ENCODE results near the gene FAM89B.
A peak's percentile ranks its signal among the peaks of the same experiment; 100 is the strongest.

Gene FAM89B

DNA sequence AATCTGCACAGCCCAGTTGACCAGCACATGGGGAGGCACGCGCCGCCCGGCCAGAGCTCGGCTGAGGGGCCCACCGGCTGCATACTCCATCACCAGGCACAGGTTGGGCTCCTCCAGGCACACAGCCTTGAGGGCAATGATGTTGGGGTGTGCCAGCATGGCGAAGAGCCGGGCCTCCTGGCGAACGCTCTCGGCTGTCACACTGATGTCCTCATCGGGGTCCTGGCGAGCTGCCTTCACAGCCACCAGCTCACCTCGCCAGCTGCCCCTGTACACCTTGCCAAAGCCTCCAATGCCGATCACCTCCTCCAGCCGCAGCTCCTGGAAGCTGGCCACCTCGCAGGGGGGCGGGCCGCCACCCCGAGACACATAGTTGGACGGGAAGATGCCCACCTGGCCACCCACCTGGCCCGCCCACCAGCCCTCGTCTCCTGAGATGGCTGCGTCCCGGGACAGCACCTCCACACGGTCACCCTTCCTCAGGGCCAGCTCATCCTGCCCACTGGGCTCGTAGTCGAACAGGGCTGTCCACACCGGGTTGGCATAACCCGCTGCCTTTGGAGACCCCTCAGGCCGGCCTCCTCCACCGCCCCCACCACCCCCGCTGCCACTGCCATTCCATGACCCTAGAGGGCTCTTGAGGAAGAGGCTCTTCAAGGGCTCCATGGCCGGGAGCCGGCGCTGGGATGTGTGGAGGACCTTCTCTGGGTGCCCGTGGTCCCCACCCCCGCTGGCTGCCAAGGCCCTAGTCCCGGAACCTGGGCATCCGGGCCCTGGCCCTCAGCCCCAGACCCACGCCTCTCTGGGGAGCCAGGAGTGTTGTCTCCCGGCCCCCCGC is 41.0 kb downstream of the FAM89B start:
- no peak for DNase-seq

- peak; percentile 100 for DNase-seq
Measured at GRCh38 chr11:65615229-65615949, 43.1 kb downstream of the FAM89B start, which contains the start of gene PCNX3. PCNX3 (plus strand) TSS chr11:65615776; CDS start chr11:65616312, 536 bp downstream.

DNA sequence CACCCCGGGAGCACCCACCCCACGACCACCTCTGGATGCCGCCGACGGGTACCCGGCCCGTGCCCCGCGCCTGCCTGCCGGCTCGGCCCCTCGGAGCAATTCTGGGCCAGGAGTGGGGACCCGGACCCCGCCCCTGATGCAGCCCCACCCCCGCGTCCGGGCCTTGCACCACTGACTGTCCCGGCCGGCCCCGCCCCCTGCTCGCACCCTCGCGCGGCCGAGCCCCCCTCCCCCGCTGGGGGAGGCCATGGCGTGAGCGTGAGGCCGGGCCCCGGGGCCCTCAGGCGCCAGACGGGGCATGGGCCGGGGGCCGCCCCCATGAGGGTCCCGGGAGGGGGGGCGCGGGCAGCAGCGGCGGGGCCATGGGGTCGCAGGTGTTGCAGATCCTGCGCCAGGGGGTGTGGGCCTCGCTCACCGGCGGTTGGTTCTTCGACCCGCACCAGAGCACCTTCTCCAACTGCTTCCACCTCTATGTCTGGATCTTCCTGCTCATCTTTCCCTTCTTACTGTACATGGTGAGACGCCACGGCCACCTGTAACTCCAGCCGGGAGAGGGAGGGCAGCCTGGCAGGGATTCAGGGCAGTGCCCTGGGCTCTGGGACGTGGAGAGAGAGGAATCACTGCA is 43.7 kb downstream of the FAM89B start:
- DNase-seq: peak; percentile 60

GRCh38 chr11:65616575-65617001 is 44.2 kb downstream of the FAM89B start:
- DNase-seq: no peak

DNA sequence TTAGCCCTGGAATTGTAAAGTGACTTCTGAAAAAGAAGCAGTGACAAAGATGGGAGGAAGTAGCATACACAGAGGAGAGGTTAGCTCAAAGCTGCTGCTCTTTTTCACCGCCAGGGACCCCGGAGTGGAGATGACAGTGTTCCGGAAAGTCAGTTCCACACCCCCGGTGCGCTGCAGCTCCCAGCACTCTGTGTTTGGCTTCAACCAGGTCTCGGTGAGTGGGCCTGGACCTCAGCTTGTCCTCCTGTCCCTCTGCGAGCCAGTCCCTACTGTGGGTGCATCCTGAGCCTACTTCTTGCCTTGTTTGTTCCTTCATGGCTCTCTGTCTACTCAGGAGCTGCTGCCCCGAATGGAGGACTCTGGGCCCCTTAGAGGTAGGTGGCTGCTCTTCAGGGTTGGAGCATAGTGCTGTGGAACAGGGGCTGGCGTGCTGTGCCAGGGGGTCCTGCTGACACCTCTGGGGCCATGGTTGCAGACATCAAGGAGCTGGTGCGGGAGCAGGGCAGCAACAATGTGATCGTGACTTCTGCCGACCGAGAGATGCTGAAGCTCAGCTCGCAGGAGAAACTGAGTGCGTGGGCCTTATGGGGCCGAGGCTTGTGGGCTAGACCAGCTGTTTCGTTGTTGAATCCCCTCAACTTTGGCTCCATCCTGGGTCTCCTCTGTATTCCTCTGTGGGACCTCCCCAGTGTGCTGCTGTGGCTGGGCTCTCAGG is 45.0 kb downstream of the FAM89B start:
- DNase-seq: no peak

- DNase-seq: no peak
Measured at GRCh38 chr11:65617990-65618751, 45.8 kb downstream of the FAM89B start.

DNA sequence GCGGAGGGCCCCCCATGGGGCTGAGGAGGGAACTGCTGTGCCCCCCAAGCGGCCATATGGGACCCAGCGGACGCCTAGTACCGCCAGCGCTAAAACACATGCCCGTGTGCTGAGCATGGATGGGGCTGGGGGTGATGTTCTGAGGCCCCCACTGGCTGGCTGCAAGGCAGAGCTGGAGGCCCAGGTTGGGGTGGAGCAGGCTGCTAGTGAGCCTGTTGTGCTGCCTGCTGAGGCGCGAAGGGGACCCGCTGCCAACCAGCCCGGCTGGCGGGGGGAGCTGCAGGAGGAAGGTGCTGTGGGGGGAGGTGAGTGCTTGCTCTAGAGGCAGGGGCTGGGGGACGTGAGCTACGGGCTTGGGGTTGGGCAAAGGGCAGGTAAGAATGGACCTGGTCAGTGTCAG is 46.4 kb downstream of the FAM89B start:
- DNase-seq: no peak

- no peak for DNase-seq
Measured at GRCh38 chr11:65619281-65619928, 47.1 kb downstream of the FAM89B start.

GRCh38 chr11:65620666-65621065 is 48.3 kb downstream of the FAM89B start:
- DNase-seq: no peak

GRCh38 chr11:65621460-65621859 is 49.1 kb downstream of the FAM89B start:
- no peak for DNase-seq

DNA sequence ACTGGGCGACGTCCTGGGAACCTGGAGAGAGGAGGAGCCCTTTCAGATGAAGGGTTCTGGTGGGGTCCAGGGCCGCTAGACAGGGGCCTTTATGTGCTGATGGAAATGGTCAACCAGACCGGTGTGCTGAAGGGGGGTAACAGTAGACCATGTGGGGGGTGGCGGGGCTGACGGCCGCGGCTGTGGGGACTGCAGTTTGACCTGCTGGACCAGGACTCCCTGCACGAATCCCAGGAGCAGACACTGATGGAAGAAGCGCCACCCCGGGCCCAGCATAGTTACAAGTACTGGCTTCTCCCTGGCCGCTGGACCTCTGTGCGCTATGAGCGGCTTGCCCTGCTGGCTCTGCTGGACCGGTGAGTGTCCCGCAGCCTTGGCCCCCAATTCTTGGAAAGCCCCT is 49.7 kb downstream of the FAM89B start:
- DNase-seq: no peak

DNA sequence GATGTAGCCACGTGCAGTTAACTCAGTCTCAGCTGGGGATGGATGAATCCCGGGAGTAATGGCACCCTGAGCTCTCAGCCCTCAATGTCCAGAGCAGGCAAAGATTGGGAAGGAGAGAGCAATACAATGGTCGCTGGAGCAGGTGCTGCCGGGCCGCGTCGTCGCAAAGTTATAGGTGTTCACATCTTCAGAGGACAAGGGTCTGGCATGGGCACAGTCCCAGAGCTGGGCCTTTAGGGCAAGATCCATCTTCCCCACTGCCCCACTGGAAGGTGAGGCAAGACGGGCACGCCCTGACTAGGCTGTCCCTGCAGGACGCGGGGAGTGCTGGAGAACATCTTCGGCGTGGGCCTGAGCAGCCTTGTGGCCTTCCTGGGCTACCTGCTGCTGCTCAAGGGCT is 50.8 kb downstream of the FAM89B start:
- DNase-seq: no peak
